HFF-Myc (cell line): ENCODE measurements around the gene TLK1.
"Not testable (repeated sequence)": the region's sequence is repeated elsewhere in the genome, so short reads cannot be mapped to it uniquely, and the experiment has no call there.

Experiments used
- DNase-seq: peaks from one replicate; pipeline ENCODE4 v3.0.0-alpha.2; 2011; ENCODE audit warnings: low read depth; ENCODE audit errors: extremely low read depth
- H3K4me3 ChIP-seq: replicated peaks from 2 replicates; pipeline ENCODE4 v1.5.1; 2011; ENCODE audit warnings: low read depth, mild to moderate bottlenecking, control low read depth, low read length
- TF ChIP-seq, protein P1 (sequence below): IDR thresholded peaks from 2 replicates; pipeline ENCODE4 v1.5.1; 2012; ENCODE audit warnings: mild to moderate bottlenecking, low read depth, low read length, control low read depth; ENCODE audit errors: missing control alignments

The TLK1 gene

DNA sequence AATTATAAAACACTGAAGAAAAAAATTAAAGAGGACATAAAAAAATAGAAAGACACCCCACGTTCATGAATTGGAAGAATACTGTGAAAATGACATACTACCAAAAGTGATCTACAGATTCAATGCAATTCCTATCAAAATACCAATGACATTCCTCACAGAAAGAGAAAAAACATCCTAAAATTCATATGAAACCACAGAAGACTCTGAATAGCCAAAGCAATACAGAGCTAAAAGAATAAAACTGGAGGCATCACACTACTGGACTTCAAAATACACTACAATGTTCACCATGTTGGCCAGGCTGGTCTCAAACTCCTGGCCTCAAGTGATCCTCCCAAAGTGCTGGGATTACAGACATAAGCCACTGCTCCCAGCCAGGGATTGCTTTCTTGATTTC is 56.3 kb downstream of the TLK1 start:
- H3K4me3 ChIP-seq = no peak overlapping the region
- TF ChIP-seq, protein P1, sequence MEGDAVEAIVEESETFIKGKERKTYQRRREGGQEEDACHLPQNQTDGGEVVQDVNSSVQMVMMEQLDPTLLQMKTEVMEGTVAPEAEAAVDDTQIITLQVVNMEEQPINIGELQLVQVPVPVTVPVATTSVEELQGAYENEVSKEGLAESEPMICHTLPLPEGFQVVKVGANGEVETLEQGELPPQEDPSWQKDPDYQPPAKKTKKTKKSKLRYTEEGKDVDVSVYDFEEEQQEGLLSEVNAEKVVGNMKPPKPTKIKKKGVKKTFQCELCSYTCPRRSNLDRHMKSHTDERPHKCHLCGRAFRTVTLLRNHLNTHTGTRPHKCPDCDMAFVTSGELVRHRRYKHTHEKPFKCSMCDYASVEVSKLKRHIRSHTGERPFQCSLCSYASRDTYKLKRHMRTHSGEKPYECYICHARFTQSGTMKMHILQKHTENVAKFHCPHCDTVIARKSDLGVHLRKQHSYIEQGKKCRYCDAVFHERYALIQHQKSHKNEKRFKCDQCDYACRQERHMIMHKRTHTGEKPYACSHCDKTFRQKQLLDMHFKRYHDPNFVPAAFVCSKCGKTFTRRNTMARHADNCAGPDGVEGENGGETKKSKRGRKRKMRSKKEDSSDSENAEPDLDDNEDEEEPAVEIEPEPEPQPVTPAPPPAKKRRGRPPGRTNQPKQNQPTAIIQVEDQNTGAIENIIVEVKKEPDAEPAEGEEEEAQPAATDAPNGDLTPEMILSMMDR = no peak
- DNase-seq = no peak

DNA sequence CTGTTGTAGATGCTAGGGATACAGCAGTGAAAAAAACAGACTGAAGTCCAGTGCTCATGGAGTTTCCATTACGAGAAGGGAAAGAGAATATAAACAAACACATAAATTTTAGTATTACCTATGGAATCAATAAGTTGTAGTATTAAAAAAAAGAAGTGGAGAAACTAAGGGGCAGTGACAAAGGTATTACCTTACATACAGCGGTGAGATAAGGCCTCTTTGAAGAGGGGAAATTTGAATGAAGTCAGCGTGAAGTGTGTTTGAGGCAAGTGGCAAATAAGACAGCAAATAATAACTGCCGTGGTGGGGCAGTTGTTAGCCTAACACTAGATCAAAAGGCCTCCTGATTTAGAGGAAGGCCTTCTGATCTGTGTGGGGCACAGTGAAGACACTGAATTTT is 57.9 kb downstream of the TLK1 start:
- DNase-seq = no peak
- TF ChIP-seq, protein P1 = no peak
- no peak overlapping the region for H3K4me3 ChIP-seq

DNA sequence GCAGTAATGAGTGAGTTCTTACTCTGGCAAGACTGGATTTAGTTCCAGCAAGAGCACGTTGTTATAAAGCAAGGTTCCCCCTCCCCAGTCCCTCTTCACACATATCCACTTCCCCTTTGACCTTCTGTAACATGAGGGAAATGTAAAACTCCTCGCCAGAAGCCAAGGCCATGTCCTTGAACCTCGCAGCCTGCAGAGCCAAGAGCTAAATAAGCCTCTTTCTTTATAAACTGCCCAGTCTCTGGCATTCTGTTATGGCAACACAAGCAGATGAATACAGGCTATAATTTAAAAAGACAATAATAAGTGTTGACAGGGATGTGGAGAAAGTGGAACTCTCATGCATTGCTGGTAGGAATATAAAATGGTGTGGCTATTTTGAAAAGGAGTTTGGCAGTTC is 60.3 kb downstream of the TLK1 start:
- TF ChIP-seq, protein P1 = no peak

DNA sequence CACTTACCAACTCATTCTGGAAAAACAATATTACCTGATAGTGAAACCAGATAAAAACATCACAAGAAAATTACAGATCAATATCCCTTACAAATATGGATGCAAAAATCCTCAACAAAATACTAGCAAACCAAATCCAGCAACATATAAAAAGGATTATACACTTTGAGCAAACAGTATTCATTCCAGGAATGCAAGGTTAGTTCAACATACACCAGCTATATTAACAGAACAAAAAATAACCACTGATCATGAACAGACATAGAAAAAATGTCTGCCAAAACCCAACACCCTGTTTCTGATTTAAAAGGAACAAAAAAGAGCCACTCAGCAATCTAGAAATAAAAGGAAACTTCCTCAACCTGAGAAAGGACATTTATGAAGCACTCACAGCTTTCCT is 62.1 kb downstream of the TLK1 start:
- TF ChIP-seq, protein P1 = no peak
- no peak for DNase-seq
- H3K4me3 ChIP-seq = no peak overlapping the region

More for the DNA sequence above, 60.3 kb downstream of the TLK1 start:
- DNase-seq = no peak
- no peak overlapping the region for H3K4me3 ChIP-seq

DNA sequence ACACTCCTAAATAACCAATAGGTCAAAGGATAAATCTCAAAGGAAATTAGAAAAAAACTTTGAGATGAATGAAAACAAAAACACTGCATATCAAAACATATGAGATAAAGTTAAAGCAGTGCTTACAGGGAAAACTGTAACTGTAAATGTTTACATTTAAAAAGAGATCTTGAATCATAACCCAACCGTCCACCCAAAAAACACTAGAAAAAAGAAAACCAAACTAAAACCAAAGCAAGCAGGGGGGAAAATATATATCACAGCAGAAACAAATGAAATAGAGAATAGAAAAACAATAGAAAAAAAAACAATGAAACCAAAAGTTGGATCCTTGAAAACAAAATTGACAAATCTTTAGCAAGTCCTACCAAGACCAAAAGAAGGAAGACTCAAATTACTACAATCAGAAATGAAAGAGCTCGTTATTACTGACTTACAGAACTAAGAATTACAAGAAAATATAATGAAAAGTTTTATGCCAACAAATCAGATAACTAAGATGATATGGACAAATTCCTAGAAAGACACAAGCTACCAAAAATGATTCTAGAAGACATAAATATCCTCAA is 65.6 kb downstream of the TLK1 start:
- H3K4me3 ChIP-seq = no peak overlapping the region
- TF ChIP-seq, protein P1 = no peak
- DNase-seq = no peak

DNA sequence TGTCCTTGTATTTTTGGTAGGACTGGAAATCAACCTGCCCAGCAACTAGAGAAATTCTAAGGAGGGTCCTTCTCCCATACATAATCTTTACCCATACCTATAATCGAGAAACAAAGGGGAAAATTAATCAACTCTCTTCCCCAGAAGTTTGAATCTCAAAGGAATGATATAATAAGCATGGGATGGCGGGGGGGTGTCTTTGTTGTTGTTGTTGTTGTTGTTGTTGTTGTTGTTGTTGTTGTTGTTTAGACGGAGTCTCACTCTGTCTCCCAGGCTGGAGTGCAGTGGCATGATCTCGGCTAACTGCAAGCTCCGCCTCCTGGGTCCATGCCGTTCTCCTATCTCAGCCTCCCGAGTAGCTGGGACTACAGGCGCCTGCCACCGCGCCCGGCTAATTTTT is 69.2 kb downstream of the TLK1 start:
- not testable (repeated sequence) for DNase-seq

DNA sequence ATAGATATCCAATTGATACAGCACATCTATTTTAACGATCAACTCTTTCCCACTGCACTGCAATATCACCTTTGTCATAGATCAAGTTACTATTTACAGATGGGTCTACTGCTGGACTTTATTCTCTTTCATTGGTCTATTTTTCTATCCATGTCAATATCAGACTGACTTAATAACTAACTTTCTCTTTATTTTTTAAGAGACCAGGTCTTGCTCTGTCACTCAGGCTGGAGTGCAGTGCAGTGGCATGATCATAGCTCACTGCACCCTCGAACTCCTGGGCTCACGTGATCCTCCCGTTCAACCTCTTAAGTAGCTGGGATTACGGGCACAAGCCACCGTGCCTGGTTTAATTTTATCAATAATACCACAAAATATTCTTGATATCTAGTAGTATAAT is 71.2 kb downstream of the TLK1 start:
- TF ChIP-seq, protein P1 = no peak
- DNase-seq = no peak
- H3K4me3 ChIP-seq = no peak overlapping the region

More for the DNA sequence above, 69.2 kb downstream of the TLK1 start:
- H3K4me3 ChIP-seq = not testable (repeated sequence)
